Natural killer cell (primary cell): ENCODE results near the gene NRP1. TPM values are rescaled to one million over a fixed set of nuclear protein-coding genes. Genes with fewer than 3 reads are reported as not detected.
"Not testable (repeated sequence)": the region's sequence is repeated elsewhere in the genome, so short reads cannot be mapped to it uniquely, and the experiment has no call there.

Experiments used
- ATAC-seq, 3 donors: fragments of 150-1000 bp in 2 of 3; fragments of 200-7000 bp in 1 of 3; cut with Tn5 transposase; 1 replicate in 1 of 3; 2 replicates in 2 of 3; pipeline ENCODE4 v1.10.0; 2021; ENCODE audit warnings: mild to moderate bottlenecking in 2 of 3, moderate library complexity in 2 of 3
- DNase-seq, 2 donors: peaks; one replicate each; pipeline versions ENCODE4 v3.0.0 to v3.0.0-alpha.2; 2013 to 2021; ENCODE audit warnings: mixed read lengths in 1 of 2
- H3K27ac ChIP-seq: one replicate; pipeline ENCODE4 v1.5.1; 2013; ENCODE audit warnings: mild to moderate bottlenecking, low read length
- H3K27me3 ChIP-seq: one replicate; pipeline ENCODE4 v1.6.1; 2013; ENCODE audit warnings: low read length; ENCODE audit not compliant: control insufficient read depth, insufficient read depth
- H3K36me3 ChIP-seq: one replicate; pipeline ENCODE4 v1.6.1; 2013; ENCODE audit warnings: low read length; ENCODE audit not compliant: control insufficient read depth, insufficient read depth
- H3K4me1 ChIP-seq: one replicate; pipeline ENCODE4 v1.6.1; 2013; ENCODE audit warnings: low read length; ENCODE audit not compliant: control insufficient read depth, insufficient read depth
- H3K4me3 ChIP-seq: one replicate; pipeline ENCODE4 v1.5.1; 2013; ENCODE audit warnings: low read length
- H3K9me3 ChIP-seq: one replicate; pipeline ENCODE4 v1.6.1; 2013; ENCODE audit warnings: low read length; ENCODE audit not compliant: control insufficient read depth, insufficient read depth
- H3K27ac Mint-ChIP-seq, 2 donors: one replicate each; pipeline ENCODE4 v1.8.0; 2022; ENCODE audit warnings: mild to moderate bottlenecking in 2 of 2, mixed read lengths in 2 of 2, moderate library complexity in 1 of 2
- H3K27me3 Mint-ChIP-seq, 2 donors: one replicate each; pipeline ENCODE4 v1.8.0; 2022; ENCODE audit warnings: low read depth in 2 of 2, mixed read lengths in 2 of 2
- H3K36me3 Mint-ChIP-seq: one replicate; pipeline ENCODE4 v1.8.0; 2022; ENCODE audit warnings: mixed read lengths
- H3K4me1 Mint-ChIP-seq, 2 donors: one replicate each; pipeline ENCODE4 v1.8.0; 2022; ENCODE audit warnings: mixed read lengths in 2 of 2
- H3K4me3 Mint-ChIP-seq: one replicate; pipeline ENCODE4 v1.8.0; 2022; ENCODE audit warnings: mild to moderate bottlenecking, moderate library complexity, mixed read lengths
- H3K9me3 Mint-ChIP-seq, 2 donors: one replicate each; pipeline ENCODE4 v1.8.0; 2022; ENCODE audit warnings: mixed read lengths in 2 of 2
- WGBS: methylation state at CpG from one replicate; pipeline ENCODE4 v1.1.7; 2013; ENCODE audit warnings: missing lambda C conversion rate; ENCODE audit not compliant: insufficient coverage; 5-methylcytosine and 5-hydroxymethylcytosine counted together
- intact Hi-C: fragments of 100-400 bp; cut with micrococcal nuclease; formaldehyde crosslinking; loops from one replicate; pipeline ENCODE4 v1.14.2; 2022
- total RNA-seq, 4 donors: library from RNA; stranded (reverse); fragments of 120-200 nt in 1 of 4; gene quantifications; one replicate each; pipeline versions ENCODE4 v1.2.3 to v1.2.4, GENCODE V29; 2013 to 2022
- TF ChIP-seq, protein P1 (sequence below): fragments of 200-600 bp; IDR thresholded peaks from one replicate; pipeline ENCODE4 v1.8.0; 2022; ENCODE audit warnings: antibody characterized with exemption

The NRP1 gene
- total RNA-seq, 3 donors from 2014 or later (not counting 1 experiment from before 2014, with no cell fraction given): 0.16 to 1.5 TPM; not detected in 1

DNA sequence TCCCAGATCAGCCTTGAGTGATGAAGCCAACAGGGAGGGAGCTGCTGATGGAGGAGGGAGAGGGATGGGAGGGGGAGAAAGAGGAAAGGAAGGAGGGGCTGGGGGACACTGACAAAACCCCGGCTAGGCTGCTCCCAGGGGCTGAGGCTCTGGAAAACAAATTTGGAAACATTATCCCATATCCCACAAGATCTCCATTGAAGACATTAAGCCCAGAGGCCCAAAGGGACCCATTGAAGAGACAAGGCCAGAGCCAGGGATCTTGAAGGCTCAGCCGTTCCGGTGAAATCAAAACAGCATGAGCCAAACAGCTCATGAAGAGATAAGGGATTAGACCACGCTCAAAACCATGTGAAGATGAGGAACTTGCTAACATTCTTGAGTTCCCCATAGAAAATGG is 192.2 kb downstream of the NRP1 start:
- Mint-ChIP-seq H3K4me1 (peaks cover 43 to 48% of the 10 kb centered on the region in 2 donors), H3K4me3 (no peak overlapping the region), H3K36me3 (no peaks in the 10 kb centered on the region), H3K27ac (peak overlapping the region in 1 of 2 donors; percentile 83), H3K9me3 (no peaks in the 10 kb centered on the region), H3K27me3 (no peaks in the 10 kb centered on the region)
- ATAC-seq (no peak), DNase-seq (no peak)
- Histone ChIP-seq H3K27me3 (no peaks in the 10 kb centered on the region), H3K27ac (no peak overlapping the region), H3K4me1 (peaks cover 66% of the 10 kb centered on the region), H3K9me3 (no peaks in the 10 kb centered on the region), H3K4me3 (no peak overlapping the region), H3K36me3 (no peaks in the 10 kb centered on the region)
- intact Hi-C loops: no loop called here
- 92% methylated on average over 3 of the region's 4 CpGs for WGBS
- TF ChIP-seq, protein P1, sequence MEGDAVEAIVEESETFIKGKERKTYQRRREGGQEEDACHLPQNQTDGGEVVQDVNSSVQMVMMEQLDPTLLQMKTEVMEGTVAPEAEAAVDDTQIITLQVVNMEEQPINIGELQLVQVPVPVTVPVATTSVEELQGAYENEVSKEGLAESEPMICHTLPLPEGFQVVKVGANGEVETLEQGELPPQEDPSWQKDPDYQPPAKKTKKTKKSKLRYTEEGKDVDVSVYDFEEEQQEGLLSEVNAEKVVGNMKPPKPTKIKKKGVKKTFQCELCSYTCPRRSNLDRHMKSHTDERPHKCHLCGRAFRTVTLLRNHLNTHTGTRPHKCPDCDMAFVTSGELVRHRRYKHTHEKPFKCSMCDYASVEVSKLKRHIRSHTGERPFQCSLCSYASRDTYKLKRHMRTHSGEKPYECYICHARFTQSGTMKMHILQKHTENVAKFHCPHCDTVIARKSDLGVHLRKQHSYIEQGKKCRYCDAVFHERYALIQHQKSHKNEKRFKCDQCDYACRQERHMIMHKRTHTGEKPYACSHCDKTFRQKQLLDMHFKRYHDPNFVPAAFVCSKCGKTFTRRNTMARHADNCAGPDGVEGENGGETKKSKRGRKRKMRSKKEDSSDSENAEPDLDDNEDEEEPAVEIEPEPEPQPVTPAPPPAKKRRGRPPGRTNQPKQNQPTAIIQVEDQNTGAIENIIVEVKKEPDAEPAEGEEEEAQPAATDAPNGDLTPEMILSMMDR: no peak

DNA sequence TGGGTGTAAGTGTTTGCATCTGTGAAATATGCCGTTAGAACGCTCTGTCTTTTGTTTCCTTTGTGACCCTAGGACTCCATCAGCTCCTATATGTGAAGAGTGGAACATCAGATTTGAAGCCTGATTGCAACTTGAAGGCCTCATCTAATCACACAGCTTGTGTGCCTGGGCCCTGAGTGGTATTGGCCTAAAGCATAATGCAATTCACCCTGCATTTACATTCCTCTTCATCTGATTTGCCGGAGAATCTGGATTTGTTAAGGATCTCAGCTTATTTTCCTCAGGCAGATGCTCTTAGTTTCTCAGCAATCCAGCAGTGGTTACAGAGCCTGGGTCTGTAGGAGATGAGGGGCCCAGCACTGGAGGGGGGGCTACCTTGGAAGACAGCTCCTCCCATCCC is 193.2 kb downstream of the NRP1 start:
- Mint-ChIP-seq H3K27ac (peak overlapping the region; percentile 75 to 88), H3K36me3 (no peaks in the 10 kb centered on the region), H3K9me3 (no peaks in the 10 kb centered on the region), H3K4me3 (no peak overlapping the region), H3K27me3 (no peaks in the 10 kb centered on the region), H3K4me1 (peaks cover 47 to 54% of the 10 kb centered on the region in 2 donors)
- Histone ChIP-seq H3K4me3 (no peak overlapping the region), H3K27ac (no peak overlapping the region), H3K27me3 (no peaks in the 10 kb centered on the region), H3K36me3 (no peaks in the 10 kb centered on the region), H3K9me3 (no peaks in the 10 kb centered on the region), H3K4me1 (peaks cover 69% of the 10 kb centered on the region)
- WGBS: 96% methylated on average over 3 of the region's 3 CpGs
- ATAC-seq (no peak), DNase-seq (no peak)
- TF ChIP-seq, protein P1: no peak
- intact Hi-C loops: no loop called here

DNA sequence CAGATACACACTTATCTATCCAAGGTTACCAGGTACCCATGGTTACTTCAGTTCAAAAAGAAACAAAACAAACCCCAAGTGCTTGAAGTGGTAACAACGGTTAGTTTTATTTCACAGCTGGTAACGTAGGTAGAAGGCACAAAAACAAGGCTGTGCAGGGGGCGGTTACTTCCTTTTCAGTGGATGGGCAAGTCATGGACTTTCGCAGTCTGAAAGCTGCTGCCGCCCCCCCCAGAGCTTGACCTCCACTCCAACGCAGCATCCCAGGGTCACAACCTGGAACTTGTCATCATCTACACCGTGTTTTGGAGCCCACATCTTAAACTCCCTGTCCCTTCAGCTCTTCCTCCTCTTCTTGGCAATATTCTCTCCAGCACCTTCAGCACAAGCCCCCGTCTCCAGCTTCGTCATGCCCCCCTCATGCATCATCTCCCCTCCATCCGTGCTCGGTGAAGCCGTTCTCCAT is 195.3 kb downstream of the NRP1 start:
- Histone ChIP-seq H3K4me3 (no peak overlapping the region), H3K9me3 (no peaks in the 10 kb centered on the region), H3K36me3 (no peaks in the 10 kb centered on the region), H3K27ac (peak overlapping the region; percentile 66), H3K4me1 (peaks cover 55% of the 10 kb centered on the region), H3K27me3 (no peaks in the 10 kb centered on the region)
- Mint-ChIP-seq H3K27me3 (no peaks in the 10 kb centered on the region), H3K4me3 (peak overlapping the region; percentile 38), H3K9me3 (no peaks in the 10 kb centered on the region), H3K36me3 (no peaks in the 10 kb centered on the region), H3K27ac (peak overlapping the region; percentile 75 to 88), H3K4me1 (peaks cover 44 to 51% of the 10 kb centered on the region in 2 donors)
- peak; percentile 60 to 95 for DNase-seq
- WGBS: 45% methylated on average over 12 of the region's 12 CpGs
- TF ChIP-seq, protein P1: no peak
- ATAC-seq: peak; percentile 78 to 94 (median 84)
- intact Hi-C loops: loop anchor here (2.0 to 10.0 kb wide), 5 partner anchors 20 to 694 kb away; partner anchors contain the start of gene CCDC7

DNA sequence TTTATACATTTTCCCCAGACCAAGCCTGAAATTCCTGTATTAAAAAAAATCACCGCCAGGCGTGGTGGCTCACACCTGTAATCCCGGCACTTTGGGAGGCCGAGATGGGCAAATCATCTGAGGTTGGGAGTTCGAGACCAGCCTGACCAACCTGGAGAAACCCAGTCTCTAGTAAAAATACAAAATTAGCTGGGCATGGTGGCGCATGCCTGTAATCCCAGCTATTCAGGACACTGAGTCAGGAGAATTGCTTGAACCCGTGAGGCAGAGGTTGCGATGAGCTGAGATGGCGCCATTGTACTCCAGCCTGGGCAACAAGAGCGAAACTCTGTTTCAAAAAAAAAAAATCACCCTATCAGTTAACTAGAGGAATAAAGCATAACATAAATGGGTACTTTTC is 195.8 kb downstream of the NRP1 start:
- intact Hi-C loops: loop anchor here (2.0 to 10.0 kb wide), 5 partner anchors 20 to 694 kb away; partner anchors contain the start of gene CCDC7
- peak overlapping the region; percentile 66 for H3K27ac ChIP-seq
- H3K4me3 Mint-ChIP-seq: peak overlapping the region; percentile 38
- H3K27me3 Mint-ChIP-seq, ATAC-seq, DNase-seq, H3K27me3 ChIP-seq, H3K4me3 ChIP-seq, H3K36me3 Mint-ChIP-seq, H3K9me3 ChIP-seq, H3K36me3 ChIP-seq, H3K9me3 Mint-ChIP-seq: not testable (repeated sequence)
- H3K4me1 Mint-ChIP-seq: peaks cover 47 to 56% of the 10 kb centered on the region in 2 donors
- H3K4me1 ChIP-seq: peaks cover 54% of the 10 kb centered on the region
- peak overlapping the region; percentile 75 to 88 for H3K27ac Mint-ChIP-seq
- 84% methylated on average over 9 of the region's 10 CpGs for WGBS
